Uterus (tissue), 2 donors: ENCODE data around the gene C2orf80.
"Not testable (repeated sequence)": the region's sequence is repeated elsewhere in the genome, so short reads cannot be mapped to it uniquely, and the experiment has no call there.

Experiments
- POLR2A ChIP-seq, 2 donors: fragments of 450-650 bp; IDR thresholded peaks; one replicate each; pipeline ENCODE4 v1.6.1; 2016; ENCODE audit warnings: antibody characterized with exemption in 2 of 2, mild to moderate bottlenecking in 1 of 2, moderate library complexity in 1 of 2
- TF ChIP-seq, protein P1 (sequence below), 4 experiments: fragments of 200-600 bp in 2 of 4; fragments of 450-650 bp in 2 of 4; sonication (generic) in 2 of 4; IDR thresholded peaks; one replicate each; pipeline ENCODE4 v1.5.1; 2016 to 2019; ENCODE audit warnings: antibody characterized with exemption in 4 of 4, mild to moderate bottlenecking in 2 of 4, moderate library complexity in 1 of 4

DNA sequence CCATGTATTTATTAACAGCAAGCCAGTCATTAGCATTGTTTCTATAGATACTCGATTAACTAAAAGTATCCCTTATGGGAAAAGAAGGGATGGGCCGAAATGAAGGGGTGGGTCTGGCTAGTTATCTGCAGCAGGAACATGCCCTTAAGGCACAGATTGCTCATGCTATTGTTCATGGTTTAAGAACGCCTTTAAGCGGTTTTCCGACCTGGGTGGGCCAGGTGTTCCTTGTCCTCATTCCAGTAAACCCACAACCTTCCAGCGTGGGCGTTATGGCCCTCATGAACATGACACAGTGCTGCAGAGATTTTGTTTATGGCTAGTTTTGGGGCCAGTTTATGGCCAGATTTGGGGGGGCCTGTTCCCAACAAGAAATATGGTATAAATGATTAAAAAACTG lies 51.5 kb downstream of the C2orf80 start:
- TF ChIP-seq, protein P1, sequence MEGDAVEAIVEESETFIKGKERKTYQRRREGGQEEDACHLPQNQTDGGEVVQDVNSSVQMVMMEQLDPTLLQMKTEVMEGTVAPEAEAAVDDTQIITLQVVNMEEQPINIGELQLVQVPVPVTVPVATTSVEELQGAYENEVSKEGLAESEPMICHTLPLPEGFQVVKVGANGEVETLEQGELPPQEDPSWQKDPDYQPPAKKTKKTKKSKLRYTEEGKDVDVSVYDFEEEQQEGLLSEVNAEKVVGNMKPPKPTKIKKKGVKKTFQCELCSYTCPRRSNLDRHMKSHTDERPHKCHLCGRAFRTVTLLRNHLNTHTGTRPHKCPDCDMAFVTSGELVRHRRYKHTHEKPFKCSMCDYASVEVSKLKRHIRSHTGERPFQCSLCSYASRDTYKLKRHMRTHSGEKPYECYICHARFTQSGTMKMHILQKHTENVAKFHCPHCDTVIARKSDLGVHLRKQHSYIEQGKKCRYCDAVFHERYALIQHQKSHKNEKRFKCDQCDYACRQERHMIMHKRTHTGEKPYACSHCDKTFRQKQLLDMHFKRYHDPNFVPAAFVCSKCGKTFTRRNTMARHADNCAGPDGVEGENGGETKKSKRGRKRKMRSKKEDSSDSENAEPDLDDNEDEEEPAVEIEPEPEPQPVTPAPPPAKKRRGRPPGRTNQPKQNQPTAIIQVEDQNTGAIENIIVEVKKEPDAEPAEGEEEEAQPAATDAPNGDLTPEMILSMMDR (IDR thresholded peaks at IDR 0.05): not testable (repeated sequence)
- TF ChIP-seq POLR2A (IDR thresholded peaks at IDR 0.05): not testable (repeated sequence)
